K562 (cell line): ENCODE results near the gene ADAM19. TPM values are rescaled to one million over a fixed set of nuclear protein-coding genes. Genes with fewer than 3 reads are reported as not detected.

Experiments used
- ATAC-seq: fragments of 200-7000 bp; cut with Tn5 transposase; 3 replicates; pipeline ENCODE4 v1.9.1; 2020; ENCODE audit warnings: moderate library complexity
- BruUV-seq: library from RNA; stranded (reverse); fragments of 400-500 nt; replicated peaks from 2 replicates; lab custom pipeline; 2021; lab: Mats Ljungman, UMichigan
- CTCF ChIA-PET: fragments of 300-600 bp; formaldehyde crosslinking; extraction: SDS; loops from one replicate; lab custom pipeline; 2021; ENCODE audit warnings: low intra/inter-chr PET ratio; lab: Yijun Ruan, JAX
- POLR2A ChIA-PET: fragments of 300-600, 350-650 bp; sonication (Branson Sonifier 250); formaldehyde crosslinking; extraction: SDS; loops from one replicate; lab custom pipeline; 2021; ENCODE audit warnings: antibody characterized with exemption, inconsistent platforms; lab: Yijun Ruan, JAX
- DNase-seq, 4 experiments: peaks; one replicate each; pipeline versions ENCODE4 v3.0.0 to v3.0.0-alpha.2; 2011 to 2018; ENCODE audit warnings: low spot score in 3 of 4, mixed read lengths in 3 of 4; ENCODE audit errors: extremely low read depth in 1 of 4
- FAIRE-seq: peaks from 2 replicates; lab custom pipeline; 2011; peaks lifted over from hg19 to GRCh38; lab: Jason Lieb, UNC
- H2AFZ ChIP-seq: 2 replicates; pipeline ENCODE4 v1.6.0; 2011; ENCODE audit warnings: low read depth, low read length, control low read depth, inconsistent platforms
- H3K27ac ChIP-seq: fragments of 200-600 bp; 3 replicates; pipeline ENCODE4 v1.8.0; 2011; ENCODE audit warnings: low read depth, mild to moderate bottlenecking, control low read depth, inconsistent platforms, low read length, moderate library complexity, mixed read lengths; ENCODE audit errors: extremely low read depth
- H3K27me3 ChIP-seq, 2 experiments: fragments of 300-600 bp in 1 of 2; 2 replicates in 1 of 2; 3 replicates in 1 of 2; pipeline versions ENCODE4 v1.6.0 to v1.8.0; 2011; ENCODE audit warnings: inconsistent platforms in 2 of 2, low read length in 2 of 2, mild to moderate bottlenecking in 1 of 2, mixed read lengths in 1 of 2, moderate library complexity in 1 of 2; ENCODE audit not compliant: control insufficient read depth in 2 of 2, insufficient read depth in 2 of 2
- H3K36me3 ChIP-seq: fragments of 300-600 bp; 3 replicates; pipeline ENCODE4 v1.8.0; 2011; ENCODE audit warnings: mild to moderate bottlenecking, low read length, inconsistent platforms; ENCODE audit not compliant: control insufficient read depth, insufficient read depth
- H3K4me1 ChIP-seq, 2 experiments: fragments of 200-600 bp in 1 of 2; replicated peaks in 1 of 2; 2 replicates in 1 of 2; 3 replicates in 1 of 2; pipeline versions ENCODE4 v1.5.1 to v1.8.0; 2011; ENCODE audit warnings: inconsistent platforms in 2 of 2, low read length in 2 of 2, mild to moderate bottlenecking in 1 of 2, mixed read lengths in 1 of 2, moderate library complexity in 1 of 2; ENCODE audit not compliant: control insufficient read depth in 2 of 2, insufficient read depth in 2 of 2
- H3K4me2 ChIP-seq: 2 replicates; pipeline ENCODE4 v1.6.1; 2011; ENCODE audit warnings: low read length, control low read depth, inconsistent platforms, mixed read lengths; ENCODE audit not compliant: insufficient read depth
- H3K4me3 ChIP-seq: fragments of 200-600 bp; sonication (generic), shearing (Covaris generic); 2 replicates; pipeline ENCODE4 v1.5.1; 2016; ENCODE audit warnings: control low read depth, inconsistent platforms
- H3K79me2 ChIP-seq: fragments of 200-600 bp; 3 replicates; pipeline ENCODE4 v1.8.0; 2011; ENCODE audit warnings: low read length, inconsistent platforms; ENCODE audit not compliant: control insufficient read depth, insufficient read depth
- H3K9ac ChIP-seq, 2 experiments: 2 replicates each; pipeline versions ENCODE4 v1.6.0 to v1.6.1; 2011; ENCODE audit warnings: low read depth in 2 of 2, low read length in 2 of 2, control low read depth in 1 of 2, inconsistent platforms in 1 of 2, mild to moderate bottlenecking in 1 of 2, mixed read lengths in 1 of 2; ENCODE audit not compliant: insufficient read depth in 1 of 2
- H3K9me1 ChIP-seq: one replicate; pipeline ENCODE4 v1.6.0; 2011; ENCODE audit warnings: inconsistent platforms, mild to moderate bottlenecking, low read length, moderate library complexity; ENCODE audit not compliant: control insufficient read depth, insufficient read depth
- H3K9me3 ChIP-seq: replicated peaks from 2 replicates; pipeline ENCODE4 v1.5.1; 2011; ENCODE audit warnings: low read depth, low read length, inconsistent platforms; ENCODE audit not compliant: control insufficient read depth, insufficient read depth
- H4K20me1 ChIP-seq: replicated peaks from 2 replicates; pipeline ENCODE4 v1.6.1; 2011; ENCODE audit warnings: low read length, inconsistent platforms, mixed read lengths; ENCODE audit not compliant: control insufficient read depth, insufficient read depth
- CTCF ChIP-seq, 3 experiments: IDR thresholded peaks in 2 of 3; conservative IDR thresholded peaks in 1 of 3; 2 replicates each; pipeline ENCODE4 v1.5.1; 2011 to 2012; ENCODE audit warnings: low read length in 3 of 3, mild to moderate bottlenecking in 3 of 3, control low read depth in 2 of 3, improper control_type of control experiment in 1 of 3, inconsistent platforms in 1 of 3, low read depth in 1 of 3, mixed read lengths in 1 of 3, moderate library complexity in 1 of 3; ENCODE audit not compliant: insufficient read depth in 2 of 3
- ZFP36 ChIP-seq: fragments of 150-350 bp; IDR thresholded peaks from 2 replicates; pipeline ENCODE4 v1.6.1; 2018; ENCODE audit warnings: low read length, low read depth; ENCODE audit not compliant: partially characterized antibody
- ZNF318 ChIP-seq, 2 experiments: fragments of 450-650 bp; IDR thresholded peaks; 2 replicates each; pipeline ENCODE4 v1.6.1; 2016; ENCODE audit warnings: mild to moderate bottlenecking in 2 of 2, borderline replicate concordance in 1 of 2, low read depth in 1 of 2, moderate library complexity in 1 of 2
- ZNF644 ChIP-seq: fragments of 200-800 bp; sonication (Bioruptor generic); IDR thresholded peaks from 2 replicates; pipeline ENCODE4 v1.6.1; 2016; ENCODE audit warnings: low read depth, missing genetic modification characterization, missing compliant biosample characterization
- ZNF699 ChIP-seq: fragments of 250-450 bp; sonication (Bioruptor Pico); IDR thresholded peaks from 2 replicates; pipeline ENCODE4 v1.8.0; 2021; ENCODE audit warnings: mild to moderate bottlenecking, moderate library complexity; ENCODE audit not compliant: insufficient replicate concordance
- WGBS: fragments of 100-300 bp; shearing (Covaris generic); methylation state at CpG from one replicate; pipeline ENCODE4 v1.1.6; 2016; ENCODE audit warnings: low coverage, mixed read lengths; ENCODE audit not compliant: insufficient coverage; ENCODE audit errors: missing lambda C conversion rate; 5-methylcytosine and 5-hydroxymethylcytosine counted together
- in situ Hi-C: fragments of 300-500 bp; cut with MboI; formaldehyde crosslinking; loops from 4 replicates; pipeline ENCODE4 v1.15.0; 2018; ENCODE audit warnings: inconsistent platforms, mixed read lengths
- intact Hi-C: fragments of 100-400 bp; cut with micrococcal nuclease; formaldehyde crosslinking; loops from 2 replicates; pipeline ENCODE4 v1.14.2; 2022
- polyA plus RNA-seq, 8 experiments: library from polyadenylated mRNA; depleted of rRNA in 4 of 8; stranded (reverse) in 5 of 8; unstranded in 3 of 8; fragments of >200 nt; fragmentation: Nextera tagmentation in 2 of 8; fragmentation: Illumina TruSeq in 1 of 8; extraction: Ambion mirVana in 2 of 8; extraction: Trizol in 1 of 8; gene quantifications; 2 replicates each; pipeline versions ENCODE4 v1.2.1 to v1.2.3, GENCODE V29; 2011 to 2014; ENCODE audit warnings: inconsistent platforms in 1 of 8, missing spikeins in 1 of 8
- total RNA-seq, 7 experiments: library from RNA; depleted of rRNA in 6 of 7; stranded (reverse); fragments of >200 nt in 6 of 7; fragmentation: Illumina TruSeq in 2 of 7; extraction: Trizol in 2 of 7; gene quantifications; 2 replicates each; pipeline versions ENCODE4 v1.2.1 to v1.2.3, GENCODE V29; 2011 to 2021; ENCODE audit warnings: low replicate concordance in 1 of 7

The ADAM19 gene
- total and polyA plus RNA-seq, 9 of the 15 experiments (the other 6 are each of a cell fraction or from before 2014, with no cell fraction given): 0.11 to 1.1 (median 0.43) TPM

DNA sequence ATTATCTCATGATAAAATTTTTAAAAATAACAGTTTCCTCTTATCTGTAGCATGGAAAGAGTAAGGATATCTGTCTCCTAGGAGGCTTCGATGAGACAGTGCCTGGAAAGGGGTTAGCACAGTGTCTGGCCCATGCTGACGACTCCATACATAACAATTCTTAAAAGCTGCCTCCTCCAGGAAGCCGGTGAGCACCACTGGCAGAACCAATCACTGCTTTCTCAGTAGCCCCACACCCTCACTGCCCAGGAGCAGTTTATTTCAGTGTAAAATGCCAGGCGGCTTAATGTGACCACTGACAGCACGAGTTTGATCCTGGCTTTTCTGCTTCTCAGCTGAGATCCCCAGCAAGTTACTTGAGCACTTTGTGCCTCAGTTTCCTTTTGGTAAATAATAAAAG, 116.7 kb downstream of the ADAM19 start:
- Histone ChIP-seq H3K4me3 (no peak overlapping the region), H3K27ac (no peak overlapping the region), H2AFZ (no peak overlapping the region), H3K27me3 (peaks cover 29 to 45% of the 10 kb centered on the region in 2 experiments), H4K20me1 (no peaks in the 10 kb centered on the region; the same call in 1 of the 2 replicates), H3K9ac (no peak overlapping the region), H3K9me3 (no peaks in the 10 kb centered on the region), H3K79me2 (no peaks in the 10 kb centered on the region), H3K36me3 (no peaks in the 10 kb centered on the region), H3K9me1 (no peaks in the 10 kb centered on the region), H3K4me1 (peaks cover 0 to 7% of the 10 kb centered on the region in 2 experiments; a peak in 1 of 5 replicates), H3K4me2 (no peak overlapping the region)
- ATAC-seq (no peak), FAIRE-seq (no peak), DNase-seq (no peak)
- 0% methylated on average over 5 of the region's 5 CpGs for WGBS
- intact Hi-C loops (no loop called here), in situ Hi-C loops (no loop called here)
- TF ChIP-seq ZNF699 (CRISPR knock-in tag): no peak
- no peak for TF ChIP-seq ZNF318 (IDR thresholded peaks at IDR 0.05; ENCODE audit: borderline replicate concordance in 1 of 2, low read depth in 1 of 2)
- TF ChIP-seq ZNF644 (tag): no peak
- no peak for TF ChIP-seq CTCF (IDR thresholded peaks at IDR 0.05 in 2 of 3, conservative IDR thresholded peaks at IDR 0.05 in 1 of 3; ENCODE audit: insufficient read depth in 2 of 3, low read depth in 1 of 3, low read length in 3 of 3)
- TF ChIP-seq ZFP36: peak; percentile 44
- POLR2A ChIA-PET: interaction anchor here (0.6 kb wide), 1 partner anchor 335 kb away, joined by 4 read pairs; no protein-coding TSS in a partner anchor
- CTCF ChIA-PET: no interaction called here
- BruUV-seq: no TSS peak
